HG03280 (cell line): ENCODE measurements around the gene CDK14.
"Not testable (repeated sequence)": the region's sequence is repeated elsewhere in the genome, so short reads cannot be mapped to it uniquely, and the experiment has no call there.

Source experiments
- ATAC-seq: cut with Tn5 transposase; IDR thresholded peaks from one replicate; pipeline ENCODE4 v1.9.1; 2021; ENCODE audit warnings: mild to moderate bottlenecking, moderate library complexity; ENCODE audit not compliant: unreplicated experiment

Gene CDK14

GRCh38 chr7:90877201-90877600 lies 281.1 kb downstream of the CDK14 start:
- no peak for ATAC-seq

- no peak for ATAC-seq
These were observed 283.8 kb downstream of the CDK14 start for GRCh38 chr7:90879924-90880323.

- ATAC-seq = no peak
These were observed 290.3 kb downstream of the CDK14 start for GRCh38 chr7:90886416-90886815.

- ATAC-seq = no peak
These were observed 293.1 kb downstream of the CDK14 start for GRCh38 chr7:90889210-90889609.

- no peak for ATAC-seq
These were observed 293.5 kb downstream of the CDK14 start for GRCh38 chr7:90889644-90890043.

- ATAC-seq = no peak
These were observed 295.4 kb downstream of the CDK14 start for GRCh38 chr7:90891529-90891928.

GRCh38 chr7:90892213-90892612 lies 296.1 kb downstream of the CDK14 start:
- ATAC-seq = peak; percentile 82

- no peak for ATAC-seq
These were observed 298.0 kb downstream of the CDK14 start for GRCh38 chr7:90894122-90894521.

GRCh38 chr7:90896458-90896857 lies 300.3 kb downstream of the CDK14 start:
- no peak for ATAC-seq

- ATAC-seq = no peak
These were observed 301.9 kb downstream of the CDK14 start for GRCh38 chr7:90897961-90898469.

- ATAC-seq = no peak
These were observed 304.7 kb downstream of the CDK14 start for GRCh38 chr7:90900628-90901356.

GRCh38 chr7:90903841-90904240 lies 307.7 kb downstream of the CDK14 start:
- no peak for ATAC-seq

GRCh38 chr7:90910136-90910535 lies 314.0 kb downstream of the CDK14 start:
- ATAC-seq = no peak

GRCh38 chr7:90916319-90916718 lies 320.2 kb downstream of the CDK14 start:
- no peak for ATAC-seq

GRCh38 chr7:90917539-90917938 lies 321.4 kb downstream of the CDK14 start:
- no peak for ATAC-seq

- no peak for ATAC-seq
These were observed 322.2 kb downstream of the CDK14 start for GRCh38 chr7:90918303-90918702.

- no peak for ATAC-seq
These were observed 323.7 kb downstream of the CDK14 start for GRCh38 chr7:90919816-90920215.

GRCh38 chr7:90920336-90920735 lies 324.2 kb downstream of the CDK14 start:
- no peak for ATAC-seq

GRCh38 chr7:90923541-90923997 lies 327.4 kb downstream of the CDK14 start:
- no peak for ATAC-seq

- not testable (repeated sequence) for ATAC-seq
These were observed 332.7 kb downstream of the CDK14 start for GRCh38 chr7:90928700-90929424.

GRCh38 chr7:90931986-90932916 lies 336.1 kb downstream of the CDK14 start:
- ATAC-seq = peak; percentile 98
